ENCODE measurements around the gene KRTAP12-1.
"Not testable (repeated sequence)": the region's sequence is repeated elsewhere in the genome, so short reads cannot be mapped to it uniquely, and the experiment has no call there.

The KRTAP12-1 gene

GRCh38 chr21:44650973-44651675, 30.8 kb downstream of the KRTAP12-1 start:
- Mint-ChIP-seq H3K36me3 (ENCODE audit: insufficient read depth) (peaks cover 6% of the 10 kb centered on the region), H3K4me1 (peaks cover 43% of the 10 kb centered on the region), H3K9me3 (peaks cover under 1% of the 10 kb centered on the region), H3K27ac (ENCODE audit: low read depth) (no peak overlapping the region), H3K27me3 (no peaks in the 10 kb centered on the region), H3K4me3 (no peak overlapping the region)
- DNase-seq (ENCODE audit: low spot score in 2 of 2) (no peak), ATAC-seq (replicated peaks; ENCODE audit: extremely low read depth, poor library complexity, severe bottlenecking) (no peak)

GRCh38 chr21:44650265-44650972, 31.5 kb downstream of the KRTAP12-1 start:
- H3K36me3 Mint-ChIP-seq (ENCODE audit: insufficient read depth): peaks cover 6% of the 10 kb centered on the region
- H3K4me3 Mint-ChIP-seq: no peak overlapping the region
- no peak overlapping the region for H3K27ac Mint-ChIP-seq (ENCODE audit: low read depth)
- H3K4me1 Mint-ChIP-seq: peaks cover 40% of the 10 kb centered on the region
- DNase-seq (ENCODE audit: low spot score in 2 of 2) (no peak), ATAC-seq (replicated peaks; ENCODE audit: extremely low read depth, poor library complexity, severe bottlenecking) (no peak)
- no peaks in the 10 kb centered on the region for H3K27me3 Mint-ChIP-seq
- H3K9me3 Mint-ChIP-seq: no peaks in the 10 kb centered on the region

GRCh38 chr21:44649521-44650100, 32.4 kb downstream of the KRTAP12-1 start:
- peaks cover 36% of the 10 kb centered on the region for H3K4me1 Mint-ChIP-seq
- peaks cover 4% of the 10 kb centered on the region for H3K36me3 Mint-ChIP-seq (ENCODE audit: insufficient read depth)
- H3K4me3 Mint-ChIP-seq: no peak overlapping the region
- DNase-seq (ENCODE audit: low spot score in 2 of 2) (no peak), ATAC-seq (replicated peaks; ENCODE audit: extremely low read depth, poor library complexity, severe bottlenecking) (no peak)
- H3K9me3 Mint-ChIP-seq: peaks cover 4% of the 10 kb centered on the region
- H3K27me3 Mint-ChIP-seq: no peaks in the 10 kb centered on the region
- H3K27ac Mint-ChIP-seq (ENCODE audit: low read depth): no peak overlapping the region

- Mint-ChIP-seq H3K4me1 (peaks cover 27% of the 10 kb centered on the region), H3K27me3 (no peaks in the 10 kb centered on the region), H3K36me3 (ENCODE audit: insufficient read depth) (no peaks in the 10 kb centered on the region), H3K9me3 (peaks cover 8% of the 10 kb centered on the region), H3K4me3 (no peak overlapping the region), H3K27ac (ENCODE audit: low read depth) (no peak overlapping the region)
- no peak for DNase-seq (ENCODE audit: low spot score in 2 of 2)
- no peak for ATAC-seq (replicated peaks; ENCODE audit: extremely low read depth, poor library complexity, severe bottlenecking)
Observed at GRCh38 chr21:44648557-44649311, 33.2 kb downstream of the KRTAP12-1 start.

GRCh38 chr21:44647222-44647552, 34.8 kb downstream of the KRTAP12-1 start:
- peak overlapping the region; percentile 49 for H3K27ac Mint-ChIP-seq (ENCODE audit: low read depth)
- H3K4me1 Mint-ChIP-seq: peaks cover 22% of the 10 kb centered on the region
- no peaks in the 10 kb centered on the region for H3K27me3 Mint-ChIP-seq
- peaks cover 8% of the 10 kb centered on the region for H3K9me3 Mint-ChIP-seq
- no peak overlapping the region for H3K4me3 Mint-ChIP-seq
- DNase-seq (ENCODE audit: low spot score in 2 of 2) (no peak), ATAC-seq (replicated peaks; ENCODE audit: extremely low read depth, poor library complexity, severe bottlenecking) (no peak)
- H3K36me3 Mint-ChIP-seq (ENCODE audit: insufficient read depth): no peaks in the 10 kb centered on the region

- H3K27ac Mint-ChIP-seq (ENCODE audit: low read depth): peak within 1 kb of the TSS; percentile 49
Observed at GRCh38 chr21:44646366-44647221, 35.4 kb downstream of the KRTAP12-1 start, which contains the start of gene KRTAP10-11. KRTAP10-11 (plus strand) TSS chr21:44646414; CDS start chr21:44646459, 45 bp downstream.

GRCh38 chr21:44644878-44645277, 37.1 kb downstream of the KRTAP12-1 start:
- Mint-ChIP-seq H3K27me3 (no peaks in the 10 kb centered on the region), H3K36me3 (ENCODE audit: insufficient read depth) (no peaks in the 10 kb centered on the region), H3K4me1 (peaks cover 14% of the 10 kb centered on the region), H3K9me3 (peaks cover 16% of the 10 kb centered on the region), H3K27ac (ENCODE audit: low read depth) (no peak overlapping the region), H3K4me3 (no peak overlapping the region)
- no peak for DNase-seq (ENCODE audit: low spot score in 2 of 2)
- no peak for ATAC-seq (replicated peaks; ENCODE audit: extremely low read depth, poor library complexity, severe bottlenecking)

More at GRCh38 chr21:44646366-44647221, 35.4 kb downstream of the KRTAP12-1 start, which contains the start of gene KRTAP10-11:
- not testable (repeated sequence) for H3K27me3 Mint-ChIP-seq; H3K4me3 Mint-ChIP-seq; DNase-seq (ENCODE audit: low spot score in 2 of 2); H3K9me3 Mint-ChIP-seq; ATAC-seq (replicated peaks; ENCODE audit: extremely low read depth, poor library complexity, severe bottlenecking); H3K36me3 Mint-ChIP-seq (ENCODE audit: insufficient read depth)
- H3K4me1 Mint-ChIP-seq: peaks cover 22% of the 10 kb centered on the region

GRCh38 chr21:44643741-44644310, 38.1 kb downstream of the KRTAP12-1 start:
- Mint-ChIP-seq H3K4me1 (peaks cover 8% of the 10 kb centered on the region), H3K4me3 (no peak overlapping the region), H3K9me3 (peaks cover 16% of the 10 kb centered on the region), H3K27me3 (no peaks in the 10 kb centered on the region), H3K36me3 (ENCODE audit: insufficient read depth) (no peaks in the 10 kb centered on the region), H3K27ac (ENCODE audit: low read depth) (no peak overlapping the region)
- no peak for ATAC-seq (replicated peaks; ENCODE audit: extremely low read depth, poor library complexity, severe bottlenecking)
- DNase-seq (ENCODE audit: low spot score in 2 of 2): no peak

- ATAC-seq (replicated peaks; ENCODE audit: extremely low read depth, poor library complexity, severe bottlenecking) (no peak), DNase-seq (ENCODE audit: low spot score in 2 of 2) (no peak)
- Mint-ChIP-seq H3K4me3 (no peak overlapping the region), H3K36me3 (ENCODE audit: insufficient read depth) (no peaks in the 10 kb centered on the region), H3K27ac (ENCODE audit: low read depth) (no peak overlapping the region), H3K4me1 (peaks cover 6% of the 10 kb centered on the region), H3K27me3 (no peaks in the 10 kb centered on the region), H3K9me3 (peaks cover 16% of the 10 kb centered on the region)
Observed at GRCh38 chr21:44640761-44641160, 41.2 kb downstream of the KRTAP12-1 start.

- no peak for ATAC-seq (replicated peaks; ENCODE audit: extremely low read depth, poor library complexity, severe bottlenecking)
- no peaks in the 10 kb centered on the region for H3K27me3 Mint-ChIP-seq
- H3K4me1 Mint-ChIP-seq: peaks cover 6% of the 10 kb centered on the region
- peaks cover 9% of the 10 kb centered on the region for H3K9me3 Mint-ChIP-seq
- no peaks in the 10 kb centered on the region for H3K36me3 Mint-ChIP-seq (ENCODE audit: insufficient read depth)
- no peak overlapping the region for H3K4me3 Mint-ChIP-seq
- DNase-seq (ENCODE audit: low spot score in 2 of 2): no peak
- no peak overlapping the region for H3K27ac Mint-ChIP-seq (ENCODE audit: low read depth)
Observed at GRCh38 chr21:44639331-44639655, 42.7 kb downstream of the KRTAP12-1 start.

- H3K36me3 Mint-ChIP-seq (ENCODE audit: insufficient read depth); DNase-seq (ENCODE audit: low spot score in 2 of 2); H3K27me3 Mint-ChIP-seq; ATAC-seq (replicated peaks; ENCODE audit: extremely low read depth, poor library complexity, severe bottlenecking); H3K9me3 Mint-ChIP-seq; H3K4me3 Mint-ChIP-seq; H3K27ac Mint-ChIP-seq (ENCODE audit: low read depth); H3K4me1 Mint-ChIP-seq: not testable (repeated sequence)
Observed at GRCh38 chr21:44638506-44639330, 43.2 kb downstream of the KRTAP12-1 start.
